GDM1 (cell line): ENCODE data around the gene ZNF566.
"Not testable (repeated sequence)": the region's sequence is repeated elsewhere in the genome, so short reads cannot be mapped to it uniquely, and the experiment has no call there.

Experiments used
- DNase-seq: peaks from one replicate; lab custom pipeline; 2025; lab: John Stamatoyannopoulos, UW

The ZNF566 gene

GRCh38 chr19:36489118-36489919 lies at the start of gene ZNF566:
ZNF566 (minus strand) TSS chr19:36489561; CDS start chr19:36476557, 13,004 bp downstream.
- DNase-seq, result peak; percentile 92

DNA sequence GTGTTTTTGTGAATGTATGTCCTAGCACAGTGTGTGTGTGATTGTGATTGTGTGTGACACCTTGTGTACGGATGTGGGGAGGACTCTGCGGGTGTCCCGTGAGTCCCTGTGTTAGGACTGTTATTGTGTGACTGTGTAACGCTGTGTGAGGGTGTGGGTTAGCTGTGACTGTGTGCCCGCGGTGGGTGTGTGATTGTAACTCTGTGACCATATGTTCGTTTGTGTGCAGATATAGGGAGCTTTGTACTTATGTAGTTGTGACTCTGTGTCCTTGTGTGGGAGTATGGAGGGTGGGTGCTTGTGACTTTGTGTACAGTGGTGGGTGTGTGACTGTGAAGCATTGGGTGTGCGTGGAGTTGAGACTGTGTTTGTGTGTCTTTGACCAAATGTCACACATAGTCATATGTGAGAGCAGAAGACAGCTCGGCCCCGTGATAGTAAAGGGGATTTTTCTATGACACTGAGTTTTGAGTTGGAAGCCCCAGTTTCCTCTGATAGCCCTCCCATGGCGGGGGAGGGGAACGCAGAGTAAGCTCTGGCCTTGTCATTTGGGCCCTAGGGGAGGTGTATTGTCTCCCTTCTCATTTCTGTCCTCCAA lies 39.7 kb upstream of the ZNF566 start:
- no peak for DNase-seq

- peak; percentile 92 for DNase-seq
Measured at GRCh38 chr19:36528194-36528920, 39.0 kb upstream of the ZNF566 start, which contains the start of gene ZNF260. ZNF260 (minus strand) TSS chr19:36528271; CDS start chr19:36515238, 13,033 bp downstream.

- DNase-seq, result no peak
Measured at GRCh38 chr19:36527873-36528193, 38.5 kb upstream of the ZNF566 start.

- DNase-seq, result no peak
Measured at GRCh38 chr19:36527341-36527740, 38.0 kb upstream of the ZNF566 start.

GRCh38 chr19:36526581-36526980 lies 37.2 kb upstream of the ZNF566 start:
- no peak for DNase-seq

GRCh38 chr19:36524617-36525016 lies 35.3 kb upstream of the ZNF566 start:
- no peak for DNase-seq

DNA sequence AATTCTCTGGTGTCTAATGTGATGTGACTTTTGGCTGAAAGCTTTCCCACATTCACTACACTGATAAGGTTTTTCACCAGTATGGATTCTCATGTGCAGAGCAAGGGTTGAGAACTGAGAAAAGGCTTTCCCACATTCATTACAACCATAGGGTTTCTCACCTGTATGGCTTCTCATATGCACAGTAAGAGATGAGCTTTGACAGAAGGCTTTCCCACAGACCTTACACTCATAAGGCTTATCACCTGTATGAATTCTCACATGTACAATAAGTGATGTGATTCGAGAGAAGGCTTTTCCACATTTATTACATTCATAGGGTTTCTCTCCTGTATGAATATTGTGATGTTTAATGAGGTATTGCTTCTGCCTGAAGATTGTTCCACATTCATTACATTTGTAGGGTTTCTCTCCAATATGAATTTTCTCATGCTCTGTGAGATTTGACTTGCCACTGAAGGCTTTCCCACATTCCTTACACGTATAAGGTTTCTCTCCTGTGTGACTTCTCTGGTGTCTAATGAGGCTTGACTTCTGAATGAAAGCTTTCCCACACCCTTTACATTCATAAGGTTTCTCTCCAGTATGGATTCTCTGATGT lies 24.8 kb upstream of the ZNF566 start:
- DNase-seq, result no peak

- DNase-seq, result no peak
Measured at GRCh38 chr19:36508325-36508724, 19.0 kb upstream of the ZNF566 start.

- DNase-seq, result no peak
Measured at GRCh38 chr19:36501973-36502372, 12.6 kb upstream of the ZNF566 start.

GRCh38 chr19:36497001-36497400 lies 7.6 kb upstream of the ZNF566 start:
- DNase-seq, result no peak

DNA sequence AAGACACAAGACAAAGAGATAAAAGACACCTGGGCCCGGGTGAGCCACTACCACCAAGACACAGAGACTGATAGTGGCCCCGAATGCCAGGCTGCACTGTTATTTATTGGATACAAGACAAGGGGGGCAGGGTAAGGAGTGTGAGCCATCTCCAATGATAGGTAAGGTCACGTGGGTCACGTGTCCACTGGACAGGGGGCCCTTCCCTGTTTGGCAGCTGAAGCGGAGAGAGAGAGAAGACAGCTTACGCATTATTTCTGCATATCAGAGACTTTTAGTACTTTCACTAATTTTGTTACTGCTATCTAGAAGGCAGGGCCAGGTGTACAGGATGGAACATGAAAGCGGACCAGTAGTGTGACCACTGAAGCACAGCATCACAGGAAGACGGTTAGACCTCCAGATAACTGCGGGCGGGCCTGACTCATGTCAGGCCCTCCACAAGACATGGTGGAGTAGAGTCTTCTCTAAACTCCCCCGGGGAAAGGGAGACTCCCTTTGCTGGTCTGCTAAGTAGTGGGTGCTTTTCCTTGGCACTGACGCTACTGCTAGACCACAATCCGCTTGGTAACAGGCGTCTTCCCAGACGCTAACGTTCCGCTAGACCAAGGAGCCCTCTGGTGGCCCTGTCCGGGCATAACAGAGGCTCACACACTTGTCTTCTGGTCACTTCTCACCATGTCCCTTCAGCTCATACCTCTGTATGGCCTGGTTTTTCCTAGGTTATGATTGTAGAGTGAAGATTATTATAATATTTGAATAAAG lies 3.5 kb upstream of the ZNF566 start:
- DNase-seq, result peak; percentile 9

DNA sequence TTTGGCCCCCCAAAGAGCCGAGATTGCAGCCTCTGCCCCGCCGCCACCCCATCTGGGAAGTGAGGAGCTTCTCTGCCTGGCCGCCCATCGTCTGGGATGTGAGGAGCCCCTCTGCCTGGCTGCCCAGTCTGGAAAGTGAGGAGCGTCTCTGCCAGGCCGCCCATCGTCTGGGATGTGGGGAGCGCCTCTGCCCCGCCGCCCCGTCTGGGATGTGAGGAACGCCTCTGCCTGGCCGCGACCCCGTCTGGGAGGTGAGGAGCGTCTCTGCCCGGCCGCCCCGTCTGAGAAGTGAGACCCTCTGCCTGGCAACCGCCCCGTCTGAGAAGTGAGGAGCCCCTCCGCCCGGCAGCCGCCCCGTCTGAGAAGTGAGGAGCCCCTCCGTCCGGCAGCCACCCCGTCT lies 1.5 kb upstream of the ZNF566 start:
- DNase-seq, result not testable (repeated sequence)

GRCh38 chr19:36489920-36490415 lies 607 bp upstream of the ZNF566 start:
- DNase-seq, result no peak

- peak; percentile 28 for DNase-seq
Measured at GRCh38 chr19:36488846-36489117, 579 bp downstream of the ZNF566 start.

DNA sequence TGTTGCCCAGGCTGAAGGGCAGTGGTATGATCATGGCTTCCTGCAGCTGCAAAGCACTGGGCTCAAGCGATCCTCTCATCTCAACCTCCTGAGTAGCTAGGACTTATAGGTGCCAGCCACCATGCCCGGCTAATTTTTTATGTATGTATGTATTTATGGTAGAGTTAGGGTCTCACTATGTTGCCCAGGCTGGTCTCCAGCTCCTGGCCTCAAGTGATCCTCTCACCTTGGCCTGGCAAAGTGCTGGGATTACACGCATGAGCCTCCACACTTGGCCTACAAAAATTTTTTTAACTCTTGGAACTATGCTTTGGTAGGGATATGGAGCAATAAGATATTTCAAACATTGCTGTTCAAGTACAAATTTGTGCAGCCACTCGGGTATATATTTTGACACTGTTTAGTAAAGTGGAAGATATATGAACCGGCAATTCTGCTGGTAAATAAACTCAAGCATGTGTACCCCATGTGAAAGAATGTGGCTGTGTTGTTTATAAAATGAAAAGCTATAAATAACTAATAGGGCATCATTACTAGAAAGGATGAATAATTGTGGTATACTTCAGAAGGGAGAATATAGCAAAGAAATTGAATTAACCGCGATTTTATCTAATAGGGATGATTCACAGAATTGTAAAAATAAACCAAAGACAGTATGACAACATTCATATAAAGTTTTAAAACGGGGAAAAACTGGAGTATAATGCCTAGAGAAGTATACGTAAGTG lies 1.1 kb downstream of the ZNF566 start:
- DNase-seq, result no peak

GRCh38 chr19:36483653-36484052 lies 5.7 kb downstream of the ZNF566 start:
- DNase-seq, result no peak

GRCh38 chr19:36482876-36483275 lies 6.5 kb downstream of the ZNF566 start:
- no peak for DNase-seq

DNA sequence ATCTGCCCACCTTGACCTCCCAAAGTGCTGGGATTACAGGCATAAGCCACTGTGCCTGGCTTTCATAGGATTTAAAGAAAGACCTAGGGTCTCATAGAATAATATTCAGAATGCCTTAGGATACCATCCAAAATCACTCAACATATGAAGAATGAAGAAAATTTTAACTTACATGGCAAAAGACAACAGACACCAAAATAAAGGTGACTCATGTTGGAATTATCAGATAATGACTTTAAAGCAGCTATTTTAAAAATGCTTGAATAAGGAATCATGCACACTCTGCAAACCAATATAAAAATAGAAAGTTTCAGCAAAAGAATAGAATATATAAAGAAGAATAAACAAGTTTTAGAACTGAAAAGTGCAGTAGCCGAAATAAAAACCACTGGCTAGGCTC lies 29.3 kb downstream of the ZNF566 start:
- DNase-seq, result no peak

DNA sequence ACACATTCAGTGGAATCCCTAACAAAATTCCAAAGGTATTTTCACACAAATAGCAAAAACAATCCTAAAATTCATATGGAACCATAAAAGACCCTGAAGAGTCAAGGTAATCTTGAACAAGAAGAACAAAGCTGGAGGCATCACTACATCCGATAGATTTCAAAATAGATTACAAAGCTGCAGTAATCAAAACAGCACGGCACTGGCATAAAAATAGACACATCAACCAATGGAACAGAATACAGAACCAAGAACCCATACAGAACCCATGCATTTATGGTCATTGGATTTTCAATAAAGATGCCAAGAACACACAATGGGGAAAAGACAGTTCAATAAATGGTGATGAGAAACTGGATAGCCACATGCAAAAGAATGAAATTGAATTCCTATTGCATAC lies 32.5 kb downstream of the ZNF566 start:
- no peak for DNase-seq

DNA sequence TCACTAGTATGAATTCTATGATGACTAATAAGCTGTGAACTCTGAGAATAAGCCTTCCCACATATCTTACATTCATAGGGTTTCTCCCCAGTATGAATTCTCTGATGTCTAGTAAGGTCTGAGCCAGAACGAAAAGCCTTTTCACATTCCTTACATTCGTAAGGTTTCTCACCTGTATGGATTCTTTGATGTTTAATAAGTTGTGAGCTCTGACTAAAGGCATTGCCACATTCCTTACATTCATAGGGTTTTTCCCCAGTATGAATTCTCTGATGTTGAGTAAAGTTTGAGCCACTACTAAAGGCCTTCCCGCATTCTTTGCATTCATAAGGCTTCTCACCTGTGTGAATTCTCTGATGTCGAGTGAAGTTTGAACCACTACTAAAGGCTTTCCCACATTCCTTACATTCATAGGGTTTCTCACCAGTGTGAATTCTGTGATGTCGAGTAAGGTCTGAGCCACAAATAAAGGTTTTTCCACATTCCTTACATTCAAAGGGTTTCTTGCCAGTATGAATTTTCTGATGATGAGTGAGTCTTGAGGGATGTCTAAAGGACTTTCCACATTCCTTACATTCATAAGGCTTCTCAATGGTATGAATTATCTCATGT lies 40.2 kb downstream of the ZNF566 start:
- DNase-seq, result no peak
